Pancreas (tissue), 10 donors: ENCODE data around the gene HSD3B7. TPM values are rescaled to one million over a fixed set of nuclear protein-coding genes. Genes with fewer than 3 reads are reported as not detected.

Source experiments
- ATAC-seq, 4 donors: fragments of 200-7000 bp; cut with Tn5 transposase; one replicate each; pipeline versions ENCODE4 v1.8.0 to v1.9.1; 2020; ENCODE audit warnings: mild to moderate bottlenecking in 4 of 4, moderate library complexity in 4 of 4
- DNase-seq, 6 donors: peaks; one replicate each; pipeline ENCODE4 v3.0.0-alpha.2; 2020
- FAIRE-seq: peaks from 2 replicates; lab custom pipeline; 2012; peaks lifted over from hg19 to GRCh38; lab: Jason Lieb, UNC
- H3K27ac ChIP-seq, 4 donors: fragments of 200-600 bp; sonication (generic); 1 replicate in 3 of 4; 2 replicates in 1 of 4; pipeline versions ENCODE4 v1.5.0 to v1.8.0; 2020
- H3K27me3 ChIP-seq, 4 donors: fragments of 200-600 bp; one replicate each; pipeline ENCODE4 v1.8.0; 2021
- H3K36me3 ChIP-seq, 3 donors: fragments of 200-600 bp; sonication (generic) in 1 of 3; one replicate each; pipeline versions ENCODE4 v1.5.0 to v1.8.0; 2020 to 2021
- H3K4me1 ChIP-seq, 3 donors: fragments of 200-600 bp; one replicate each; pipeline ENCODE4 v1.8.0; 2021
- H3K4me3 ChIP-seq, 4 donors: fragments of 200-600 bp; sonication (generic) in 2 of 4; one replicate each; pipeline versions ENCODE4 v1.5.0 to v1.8.0; 2020 to 2021
- H3K9me3 ChIP-seq, 4 donors: fragments of 200-600 bp; one replicate each; pipeline ENCODE4 v1.8.0; 2021
- CTCF ChIP-seq, 4 donors: fragments of 200-600 bp; sonication (generic) in 3 of 4; IDR thresholded peaks; one replicate each; pipeline versions ENCODE4 v1.5.0 to v1.8.0; 2021; ENCODE audit warnings: antibody characterized with exemption in 4 of 4
- WGBS, 2 donors: extraction: QIAGEN DNeasy Blood & Tissue Kit; methylation state at CpG; one replicate each; pipeline ENCODE4 v1.1.7; 2013; 5-methylcytosine and 5-hydroxymethylcytosine counted together
- intact Hi-C, 3 donors: fragments of 100-400 bp; cut with DNase I; formaldehyde crosslinking; loops; one replicate each; pipeline versions ENCODE4 v1.11.1 to v1.14.2; 2022
- polyA plus RNA-seq, 2 donors: library from polyadenylated mRNA; stranded (reverse); fragments of 200-250 nt; gene quantifications; one replicate each; pipeline ENCODE4 v1.2.3, GENCODE V29; 2013
- total RNA-seq, 6 donors: library from RNA; stranded (reverse); fragmentation: NEBNext Ultra II Directional in 4 of 6; extraction: Animal tissue kit (Norgen Biotek cat#: 25700) in 4 of 6; gene quantifications; one replicate each; pipeline versions ENCODE4 v1.2.1 to v1.2.4, GENCODE V29; 2021 to 2023
- donor health status: healthy with polysubstance abuse.
- donor health status: DM: no; HTN: no; CAD: no; lungs with moderate emphysema.
- donor health status: DM: no; HTN: no; CAD: no.
- donor health status: control.
- donor health status: control.
- donor health status: Bipolar disorder and iron deficiency.
- donor health status: DM: yes; HTN: yes; CAD: no.
- donor health status: DM: no; HTN: no; CAD: no.
- donor health status: DM: no; HTN: no; CAD: no.
- donor health status: DM: yes; HTN: yes; CAD: no.

The HSD3B7 gene
- total and polyA plus RNA-seq, 8 donors = 14.2 to 32.1 (median 17.3) TPM

- DNase-seq = no peak
- intact Hi-C loops = no loop called here
- Histone ChIP-seq H3K4me3 (peak overlapping the region; percentile 19 to 53 (median 36)), H3K27ac (peak overlapping the region in 3 of 4 donors; percentile 11 to 63 (median 17)), H3K27me3 (no peaks in the 10 kb centered on the region), H3K9me3 (no peaks in the 10 kb centered on the region), H3K36me3 (no peaks in the 10 kb centered on the region), H3K4me1 (peaks cover 3 to 4% (median 3%) of the 10 kb centered on the region in 3 donors)
- ATAC-seq = peak in 3 of 4 donors; percentile 3 to 28 (median 12)
- FAIRE-seq = no peak
- 66 to 72% methylated on average over 21 of the region's 21 CpGs for WGBS, 2 donors
- no peak for TF ChIP-seq CTCF (IDR thresholded peaks at IDR 0.05)
These were observed 13.0 kb downstream of the HSD3B7 start for GRCh38 chr16:30997725-30998711.

GRCh38 chr16:30998852-30999761 lies 14.1 kb downstream of the HSD3B7 start:
- H3K9me3 ChIP-seq = no peaks in the 10 kb centered on the region
- no peak for ATAC-seq
- WGBS, 2 donors = 67 to 73% methylated on average over 6 of the region's 6 CpGs
- intact Hi-C loops = no loop called here
- no peak overlapping the region for H3K4me3 ChIP-seq
- DNase-seq = no peak
- peak overlapping the region in 1 of 4 donors; percentile 63 for H3K27ac ChIP-seq
- H3K36me3 ChIP-seq = no peaks in the 10 kb centered on the region
- peaks cover 3 to 4% (median 3%) of the 10 kb centered on the region in 3 donors for H3K4me1 ChIP-seq
- H3K27me3 ChIP-seq = no peaks in the 10 kb centered on the region
- FAIRE-seq = no peak
- TF ChIP-seq CTCF (IDR thresholded peaks at IDR 0.05) = no peak

- TF ChIP-seq CTCF (IDR thresholded peaks at IDR 0.05) = no peak
- Histone ChIP-seq H3K27me3 (no peaks in the 10 kb centered on the region), H3K27ac (no peak overlapping the region), H3K36me3 (no peaks in the 10 kb centered on the region), H3K9me3 (no peaks in the 10 kb centered on the region), H3K4me1 (peaks cover 3 to 4% (median 3%) of the 10 kb centered on the region in 3 donors), H3K4me3 (no peak overlapping the region)
- intact Hi-C loops = no loop called here
- FAIRE-seq (no peak), DNase-seq (no peak), ATAC-seq (no peak)
- 85 to 86% methylated on average over 19 of the region's 19 CpGs for WGBS, 2 donors
These were observed 15.8 kb downstream of the HSD3B7 start for GRCh38 chr16:31000671-31001382.

GRCh38 chr16:31001507-31002249 lies 16.7 kb downstream of the HSD3B7 start:
- intact Hi-C loops = no loop called here
- Histone ChIP-seq H3K4me3 (no peak overlapping the region), H3K36me3 (no peaks in the 10 kb centered on the region), H3K9me3 (no peaks in the 10 kb centered on the region), H3K27ac (no peak overlapping the region), H3K27me3 (no peaks in the 10 kb centered on the region), H3K4me1 (peaks cover 3 to 4% (median 3%) of the 10 kb centered on the region in 3 donors)
- no peak for FAIRE-seq
- no peak for TF ChIP-seq CTCF (IDR thresholded peaks at IDR 0.05)
- WGBS, 2 donors = 31 to 32% methylated on average over 14 to 16 of the region's 16 CpGs
- peak in 2 of 4 donors; percentile 12 to 35 for ATAC-seq
- peak in 1 of 6 donors; percentile 55 for DNase-seq
